HepG2 (cell line): ENCODE data around the gene PBOV1. TPM values are rescaled to one million over a fixed set of nuclear protein-coding genes. Genes with fewer than 3 reads are reported as not detected.

Source experiments
- ATAC-seq: fragments of 200-7000 bp; cut with Tn5 transposase; 3 replicates; pipeline ENCODE4 v1.9.1; 2020; ENCODE audit warnings: mild to moderate bottlenecking, moderate library complexity
- BruUV-seq: library from RNA; stranded (reverse); fragments of 400-500 nt; replicated peaks from 2 replicates; lab custom pipeline; 2021; lab: Mats Ljungman, UMichigan
- CTCF ChIA-PET: fragments of 300-600 bp; formaldehyde crosslinking; extraction: SDS; loops from one replicate; lab custom pipeline; 2021; ENCODE audit warnings: low total read pairs, inconsistent platforms, low intra/inter-chr PET ratio; lab: Yijun Ruan, JAX
- POLR2A ChIA-PET: fragments of 350-600 bp; sonication (Branson Sonifier 250); formaldehyde crosslinking; loops from one replicate; lab custom pipeline; 2020; ENCODE audit warnings: antibody characterized with exemption, inconsistent platforms; lab: Yijun Ruan, JAX
- DNase-seq: peaks from one replicate; pipeline ENCODE4 v3.0.0-alpha.2; 2015; ENCODE audit warnings: low spot score
- FAIRE-seq: peaks from 3 replicates; lab custom pipeline; 2011; peaks lifted over from hg19 to GRCh38; lab: Jason Lieb, UNC
- H2AFZ ChIP-seq: one replicate; pipeline ENCODE4 v1.6.1; 2011; ENCODE audit warnings: low read length, inconsistent platforms
- H3K27ac ChIP-seq: fragments of 300-600 bp; 3 replicates; pipeline ENCODE4 v1.8.0; 2011; ENCODE audit warnings: mixed run types, mild to moderate bottlenecking, mixed read lengths, low read length, inconsistent platforms; ENCODE audit not compliant: insufficient read depth; ENCODE audit errors: extremely low read length
- H3K27me3 ChIP-seq, 2 experiments: fragments of 200-600 bp in 1 of 2; 2 replicates in 1 of 2; 3 replicates in 1 of 2; pipeline versions ENCODE4 v1.6.0 to v1.8.0; 2011; ENCODE audit warnings: low read length in 2 of 2, mild to moderate bottlenecking in 2 of 2, moderate library complexity in 2 of 2, inconsistent platforms in 1 of 2; ENCODE audit not compliant: insufficient read depth in 2 of 2, control insufficient read depth in 1 of 2
- H3K36me3 ChIP-seq, 2 experiments: fragments of 200-600 bp in 1 of 2; replicated peaks in 1 of 2; 2 replicates in 1 of 2; 3 replicates in 1 of 2; pipeline versions ENCODE4 v1.5.1 to v1.8.0; 2011; ENCODE audit warnings: low read length in 2 of 2, inconsistent platforms in 1 of 2; ENCODE audit not compliant: insufficient read depth in 2 of 2, control insufficient read depth in 1 of 2
- H3K4me1 ChIP-seq: 2 replicates; pipeline ENCODE4 v1.5.1; 2012; ENCODE audit warnings: low read length, inconsistent platforms; ENCODE audit not compliant: insufficient read depth
- H3K4me2 ChIP-seq: 2 replicates; pipeline ENCODE4 v1.6.0; 2011; ENCODE audit warnings: low read depth, low read length, inconsistent platforms
- H3K4me3 ChIP-seq, 3 experiments: fragments of 200-600 bp in 1 of 3; sonication (generic), shearing (Covaris generic) in 1 of 3; replicated peaks in 1 of 3; 2 replicates each; pipeline ENCODE4 v1.5.1; 2011 to 2016; ENCODE audit warnings: low read length in 3 of 3, inconsistent platforms in 2 of 3, low read depth in 2 of 3, mild to moderate bottlenecking in 2 of 3, control low read depth in 1 of 3, mixed read lengths in 1 of 3; ENCODE audit not compliant: insufficient read depth in 1 of 3
- H3K79me2 ChIP-seq: one replicate; pipeline ENCODE4 v1.6.1; 2011; ENCODE audit warnings: low read length, inconsistent platforms; ENCODE audit not compliant: insufficient read depth
- H3K9ac ChIP-seq: 2 replicates; pipeline ENCODE4 v1.6.0; 2011; ENCODE audit warnings: mild to moderate bottlenecking, low read depth, low read length, inconsistent platforms; ENCODE audit not compliant: insufficient read depth
- H3K9me3 ChIP-seq: 2 replicates; pipeline ENCODE4 v1.5.1; 2012; ENCODE audit warnings: mild to moderate bottlenecking, low read length
- H4K20me1 ChIP-seq: 2 replicates; pipeline ENCODE4 v1.6.0; 2011; ENCODE audit warnings: inconsistent platforms, mild to moderate bottlenecking, low read length, moderate library complexity; ENCODE audit not compliant: insufficient read depth
- FOXA1 ChIP-seq, 2 experiments: fragments of 450-650 bp in 1 of 2; sonication (generic) in 1 of 2; formaldehyde crosslinking in 1 of 2; IDR thresholded peaks; 2 replicates each; pipeline versions ENCODE4 v1.4.0 to v1.6.1; 2016 to 2020; ENCODE audit warnings: missing genetic modification reagents in 1 of 2
- SCMH1 ChIP-seq: sonication (generic); formaldehyde crosslinking; IDR thresholded peaks from 2 replicates; pipeline ENCODE4 v1.9.0; 2021; ENCODE audit warnings: missing genetic modification reagents, mild to moderate bottlenecking, borderline replicate concordance
- ZFP37 ChIP-seq: sonication (generic); formaldehyde crosslinking; IDR thresholded peaks from 2 replicates; pipeline ENCODE4 v1.4.0; 2020; ENCODE audit warnings: missing genetic modification reagents, borderline replicate concordance
- ZNF256 ChIP-seq: sonication (generic); formaldehyde crosslinking; conservative IDR thresholded peaks from 2 replicates; pipeline ENCODE4 v1.4.0; 2020; ENCODE audit warnings: missing genetic modification reagents
- WGBS: methylation state at CpG from one replicate; pipeline ENCODE4 v1.1.6; 2017; ENCODE audit warnings: low lambda C conversion rate; 5-methylcytosine and 5-hydroxymethylcytosine counted together
- in situ Hi-C: cut with HindIII; loops from 2 replicates; pipeline ENCODE4 v1.10.0; 2017; ENCODE audit warnings: low pct_unique_long_range_greater_than_20kb; ENCODE audit not compliant: extremely low pct_ligation_motif_present
- intact Hi-C: fragments of 100-400 bp; cut with micrococcal nuclease; formaldehyde crosslinking; loops from one replicate; pipeline ENCODE4 v1.10.0; 2022; ENCODE audit not compliant: unreplicated experiment
- polyA plus RNA-seq, 8 experiments: library from polyadenylated mRNA; depleted of rRNA in 3 of 8; stranded (reverse) in 7 of 8; unstranded in 1 of 8; fragments of >200 nt; fragmentation: Illumina TruSeq in 4 of 8; extraction: Trizol in 4 of 8; gene quantifications; 2 replicates each; pipeline versions ENCODE4 v1.2.1 to v1.2.3, GENCODE V29; 2011 to 2016; ENCODE audit warnings: low read depth in 4 of 8, missing spikeins in 1 of 8, mixed read lengths in 1 of 8; ENCODE audit not compliant: insufficient read depth in 1 of 8
- total RNA-seq, 5 experiments: library from RNA; depleted of rRNA; stranded (reverse); fragments of >200 nt; fragmentation: Illumina TruSeq; extraction: Trizol; gene quantifications; 2 replicates each; pipeline ENCODE4 v1.2.3, GENCODE V29; 2016; ENCODE audit warnings: low read depth in 1 of 5
- TF ChIP-seq, protein P1 (sequence below): sonication (generic); formaldehyde crosslinking; IDR thresholded peaks from 2 replicates; pipeline ENCODE4 v1.4.0; 2020; ENCODE audit warnings: mild to moderate bottlenecking, missing genetic modification reagents, borderline replicate concordance
- TF ChIP-seq, protein P2 (sequence below): sonication (generic); formaldehyde crosslinking; IDR thresholded peaks from 2 replicates; pipeline ENCODE4 v1.4.0; 2020; ENCODE audit warnings: missing genetic modification reagents, borderline replicate concordance
- TF ChIP-seq, protein P3 (sequence below): sonication (generic); formaldehyde crosslinking; IDR thresholded peaks from 2 replicates; pipeline ENCODE4 v1.5.0; 2020; ENCODE audit warnings: mild to moderate bottlenecking, missing genetic modification reagents, borderline replicate concordance
- TF ChIP-seq, protein P4 (sequence below): sonication (generic); formaldehyde crosslinking; IDR thresholded peaks from one replicate; pipeline ENCODE4 v1.5.1; 2020; ENCODE audit warnings: mild to moderate bottlenecking, missing genetic modification reagents; ENCODE audit errors: not compliant biosample characterization

The PBOV1 gene
- total and polyA plus RNA-seq, 2 of the 13 experiments (the other 11 are each of a cell fraction or from before 2014, with no cell fraction given) = not detected

DNA sequence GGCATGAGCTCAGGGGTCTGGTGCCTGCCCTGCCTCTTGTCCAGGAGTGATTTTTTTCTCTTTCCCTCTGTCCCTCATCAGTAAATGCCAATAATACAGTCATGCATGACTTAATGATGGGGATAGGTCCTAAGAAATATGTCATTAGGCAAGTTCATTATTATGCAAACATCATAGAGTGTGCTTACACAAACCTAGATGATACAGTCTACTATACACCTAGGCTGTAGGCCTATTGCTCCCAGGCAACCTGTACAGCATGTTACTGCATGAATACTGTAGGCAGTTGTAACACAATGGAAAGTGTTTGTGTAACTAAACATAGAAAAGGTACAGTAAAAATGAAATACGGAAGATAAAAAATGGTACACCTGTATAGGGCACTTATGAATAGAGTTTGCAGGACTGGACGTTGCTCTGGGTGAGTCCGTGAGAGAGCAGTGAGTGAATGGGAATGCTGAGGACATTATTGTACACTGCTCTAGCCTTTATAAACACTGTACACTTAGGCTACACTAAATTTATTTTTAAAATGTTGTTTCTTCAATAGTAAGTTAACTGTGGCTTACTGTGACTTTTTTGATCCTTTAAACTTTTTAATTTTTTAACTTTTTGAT lies 22.1 kb downstream of the PBOV1 start (continued):
- TF ChIP-seq, protein P1, sequence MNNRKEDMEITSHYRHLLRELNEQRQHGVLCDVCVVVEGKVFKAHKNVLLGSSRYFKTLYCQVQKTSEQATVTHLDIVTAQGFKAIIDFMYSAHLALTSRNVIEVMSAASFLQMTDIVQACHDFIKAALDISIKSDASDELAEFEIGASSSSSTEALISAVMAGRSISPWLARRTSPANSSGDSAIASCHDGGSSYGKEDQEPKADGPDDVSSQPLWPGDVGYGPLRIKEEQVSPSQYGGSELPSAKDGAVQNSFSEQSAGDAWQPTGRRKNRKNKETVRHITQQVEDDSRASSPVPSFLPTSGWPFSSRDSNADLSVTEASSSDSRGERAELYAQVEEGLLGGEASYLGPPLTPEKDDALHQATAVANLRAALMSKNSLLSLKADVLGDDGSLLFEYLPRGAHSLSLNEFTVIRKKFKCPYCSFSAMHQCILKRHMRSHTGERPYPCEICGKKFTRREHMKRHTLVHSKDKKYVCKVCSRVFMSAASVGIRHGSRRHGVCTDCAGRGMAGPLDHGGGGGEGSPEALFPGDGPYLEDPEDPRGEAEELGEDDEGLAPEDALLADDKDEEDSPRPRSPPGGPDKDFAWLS (CRISPR knock-in tag) = no peak
- TF ChIP-seq, protein P2, sequence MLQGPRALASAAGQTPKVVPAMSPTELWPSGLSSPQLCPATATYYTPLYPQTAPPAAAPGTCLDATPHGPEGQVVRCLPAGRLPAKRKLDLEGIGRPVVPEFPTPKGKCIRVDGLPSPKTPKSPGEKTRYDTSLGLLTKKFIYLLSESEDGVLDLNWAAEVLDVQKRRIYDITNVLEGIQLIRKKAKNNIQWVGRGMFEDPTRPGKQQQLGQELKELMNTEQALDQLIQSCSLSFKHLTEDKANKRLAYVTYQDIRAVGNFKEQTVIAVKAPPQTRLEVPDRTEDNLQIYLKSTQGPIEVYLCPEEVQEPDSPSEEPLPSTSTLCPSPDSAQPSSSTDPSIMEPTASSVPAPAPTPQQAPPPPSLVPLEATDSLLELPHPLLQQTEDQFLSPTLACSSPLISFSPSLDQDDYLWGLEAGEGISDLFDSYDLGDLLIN (CRISPR knock-in tag) = no peak
- TF ChIP-seq, protein P3, sequence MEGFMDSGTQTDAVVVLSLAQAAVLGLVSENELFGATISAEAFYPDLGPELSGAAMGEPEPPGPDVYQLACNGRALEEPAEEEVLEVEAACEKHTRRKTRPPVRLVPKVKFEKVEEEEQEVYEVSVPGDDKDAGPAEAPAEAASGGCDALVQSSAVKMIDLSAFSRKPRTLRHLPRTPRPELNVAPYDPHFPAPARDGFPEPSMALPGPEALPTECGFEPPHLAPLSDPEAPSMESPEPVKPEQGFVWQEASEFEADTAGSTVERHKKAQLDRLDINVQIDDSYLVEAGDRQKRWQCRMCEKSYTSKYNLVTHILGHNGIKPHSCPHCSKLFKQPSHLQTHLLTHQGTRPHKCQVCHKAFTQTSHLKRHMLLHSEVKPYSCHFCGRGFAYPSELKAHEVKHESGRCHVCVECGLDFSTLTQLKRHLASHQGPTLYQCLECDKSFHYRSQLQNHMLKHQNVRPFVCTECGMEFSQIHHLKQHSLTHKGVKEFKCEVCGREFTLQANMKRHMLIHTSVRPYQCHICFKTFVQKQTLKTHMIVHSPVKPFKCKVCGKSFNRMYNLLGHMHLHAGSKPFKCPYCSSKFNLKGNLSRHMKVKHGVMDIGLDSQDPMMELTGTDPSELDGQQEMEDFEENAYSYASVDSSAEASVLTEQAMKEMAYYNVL (CRISPR knock-in tag) = no peak
- TF ChIP-seq, all 625 proteins: peak for 0

DNA sequence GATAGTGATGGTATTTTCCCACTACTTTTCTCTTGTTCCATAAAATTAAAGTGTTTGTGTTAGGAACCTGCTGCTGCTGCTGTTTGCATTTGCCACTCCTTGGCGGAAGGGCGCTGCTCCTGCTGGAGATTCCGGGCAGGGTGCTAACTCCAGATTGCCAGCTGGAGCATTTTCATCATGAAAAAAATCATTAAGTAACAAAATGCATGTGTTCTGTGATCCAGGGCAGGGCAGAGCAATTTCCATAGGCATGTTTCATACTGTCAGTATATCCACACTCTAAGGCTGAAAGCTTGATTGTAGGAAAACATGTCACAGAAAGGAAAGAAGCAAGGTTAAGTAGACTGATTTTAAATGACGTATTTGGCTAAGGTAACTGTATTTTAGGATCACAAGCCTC lies 24.0 kb downstream of the PBOV1 start:
- Histone ChIP-seq H3K4me1 (no peaks in the 10 kb centered on the region), H3K9me3 (no peaks in the 10 kb centered on the region), H3K27me3 (no peaks in the 10 kb centered on the region), H4K20me1 (no peaks in the 10 kb centered on the region), H2AFZ (no peak overlapping the region), H3K36me3 (no peaks in the 10 kb centered on the region), H3K27ac (no peak overlapping the region), H3K4me2 (no peak overlapping the region), H3K4me3 (no peak overlapping the region), H3K79me2 (no peaks in the 10 kb centered on the region), H3K9ac (no peak overlapping the region)
- ATAC-seq (no peak), DNase-seq (no peak), FAIRE-seq (no peak)
- ChIA-PET CTCF (no interaction called here), POLR2A (no interaction called here)
- intact Hi-C loops = no loop called here
- in situ Hi-C loops = no loop called here
- BruUV-seq = no TSS peak
- WGBS = 83% methylated on average over 4 of the region's 4 CpGs
- TF ChIP-seq ZFP37 = no peak
- no peak for TF ChIP-seq SCMH1 (CRISPR knock-in tag)
- TF ChIP-seq, protein P4, sequence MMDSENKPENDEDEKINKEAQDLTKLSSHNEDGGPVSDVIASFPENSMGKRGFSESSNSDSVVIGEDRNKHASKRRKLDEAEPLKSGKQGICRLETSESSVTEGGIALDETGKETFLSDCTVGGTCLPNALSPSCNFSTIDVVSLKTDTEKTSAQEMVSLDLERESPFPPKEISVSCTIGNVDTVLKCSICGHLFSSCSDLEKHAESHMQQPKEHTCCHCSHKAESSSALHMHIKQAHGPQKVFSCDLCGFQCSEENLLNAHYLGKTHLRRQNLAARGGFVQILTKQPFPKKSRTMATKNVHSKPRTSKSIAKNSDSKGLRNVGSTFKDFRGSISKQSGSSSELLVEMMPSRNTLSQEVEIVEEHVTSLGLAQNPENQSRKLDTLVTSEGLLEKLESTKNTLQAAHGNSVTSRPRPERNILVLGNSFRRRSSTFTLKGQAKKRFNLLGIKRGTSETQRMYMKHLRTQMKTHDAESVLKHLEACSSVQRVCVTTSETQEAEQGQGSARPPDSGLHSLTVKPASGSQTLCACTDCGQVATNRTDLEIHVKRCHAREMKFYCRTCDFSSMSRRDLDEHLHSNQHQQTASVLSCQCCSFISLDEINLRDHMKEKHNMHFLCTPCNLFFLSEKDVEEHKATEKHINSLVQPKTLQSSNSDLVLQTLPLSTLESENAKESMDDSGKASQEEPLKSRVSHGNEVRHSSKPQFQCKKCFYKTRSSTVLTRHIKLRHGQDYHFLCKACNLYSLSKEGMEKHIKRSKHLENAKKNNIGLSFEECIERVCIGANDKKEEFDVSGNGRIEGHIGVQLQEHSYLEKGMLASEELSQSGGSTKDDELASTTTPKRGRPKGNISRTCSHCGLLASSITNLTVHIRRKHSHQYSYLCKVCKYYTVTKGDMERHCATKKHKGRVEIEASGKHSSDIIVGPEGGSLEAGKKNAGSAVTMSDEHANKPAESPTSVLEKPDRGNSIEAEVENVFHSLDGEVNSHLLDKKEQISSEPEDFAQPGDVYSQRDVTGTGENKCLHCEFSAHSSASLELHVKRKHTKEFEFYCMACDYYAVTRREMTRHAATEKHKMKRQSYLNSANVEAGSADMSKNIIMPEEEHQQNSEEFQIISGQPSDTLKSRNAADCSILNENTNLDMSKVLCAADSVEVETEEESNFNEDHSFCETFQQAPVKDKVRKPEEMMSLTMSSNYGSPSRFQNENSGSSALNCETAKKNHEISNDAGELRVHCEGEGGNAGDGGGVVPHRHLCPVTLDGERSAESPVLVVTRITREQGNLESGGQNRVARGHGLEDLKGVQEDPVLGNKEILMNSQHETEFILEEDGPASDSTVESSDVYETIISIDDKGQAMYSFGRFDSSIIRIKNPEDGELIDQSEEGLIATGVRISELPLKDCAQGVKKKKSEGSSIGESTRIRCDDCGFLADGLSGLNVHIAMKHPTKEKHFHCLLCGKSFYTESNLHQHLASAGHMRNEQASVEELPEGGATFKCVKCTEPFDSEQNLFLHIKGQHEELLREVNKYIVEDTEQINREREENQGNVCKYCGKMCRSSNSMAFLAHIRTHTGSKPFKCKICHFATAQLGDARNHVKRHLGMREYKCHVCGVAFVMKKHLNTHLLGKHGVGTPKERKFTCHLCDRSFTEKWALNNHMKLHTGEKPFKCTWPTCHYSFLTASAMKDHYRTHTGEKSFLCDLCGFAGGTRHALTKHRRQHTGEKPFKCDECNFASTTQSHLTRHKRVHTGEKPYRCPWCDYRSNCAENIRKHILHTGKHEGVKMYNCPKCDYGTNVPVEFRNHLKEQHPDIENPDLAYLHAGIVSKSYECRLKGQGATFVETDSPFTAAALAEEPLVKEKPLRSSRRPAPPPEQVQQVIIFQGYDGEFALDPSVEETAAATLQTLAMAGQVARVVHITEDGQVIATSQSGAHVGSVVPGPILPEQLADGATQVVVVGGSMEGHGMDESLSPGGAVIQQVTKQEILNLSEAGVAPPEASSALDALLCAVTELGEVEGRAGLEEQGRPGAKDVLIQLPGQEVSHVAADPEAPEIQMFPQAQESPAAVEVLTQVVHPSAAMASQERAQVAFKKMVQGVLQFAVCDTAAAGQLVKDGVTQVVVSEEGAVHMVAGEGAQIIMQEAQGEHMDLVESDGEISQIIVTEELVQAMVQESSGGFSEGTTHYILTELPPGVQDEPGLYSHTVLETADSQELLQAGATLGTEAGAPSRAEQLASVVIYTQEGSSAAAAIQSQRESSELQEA (CRISPR knock-in tag) = no peak
- TF ChIP-seq ZNF256 (CRISPR knock-in tag) = no peak
- no peak for TF ChIP-seq FOXA1 (IDR thresholded peaks at IDR 0.05)
- no peak for TF ChIP-seq FOXA1 (CRISPR knock-in tag; IDR thresholded peaks at IDR 0.05)
